Measurements from ENCODE around the gene EHD4.

The EHD4 gene

GRCh38 chr15:41876007-41876406 is 96.3 kb downstream of the EHD4 start:
- DNase-seq = no peak

DNA sequence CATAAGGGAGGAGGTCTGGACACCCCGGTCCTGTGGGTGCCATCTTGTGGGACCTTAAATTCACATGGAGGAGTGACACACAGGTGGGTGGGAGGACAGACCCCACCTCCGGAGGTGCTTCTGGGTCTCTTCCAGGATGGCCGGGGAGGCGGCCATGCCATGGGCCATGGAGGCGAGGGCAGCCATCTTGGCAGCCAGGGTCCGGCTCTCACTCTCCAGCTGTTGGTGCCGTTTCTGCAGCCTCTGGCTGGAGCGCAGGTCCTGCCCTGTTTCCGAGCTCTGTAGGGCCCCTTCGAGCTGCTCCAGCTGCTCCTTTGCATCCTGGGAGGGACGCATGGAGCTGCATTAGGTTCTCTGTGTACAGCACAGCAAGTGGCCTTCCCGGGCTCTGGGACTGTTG is 97.6 kb downstream of the EHD4 start:
- no peak for DNase-seq

DNA sequence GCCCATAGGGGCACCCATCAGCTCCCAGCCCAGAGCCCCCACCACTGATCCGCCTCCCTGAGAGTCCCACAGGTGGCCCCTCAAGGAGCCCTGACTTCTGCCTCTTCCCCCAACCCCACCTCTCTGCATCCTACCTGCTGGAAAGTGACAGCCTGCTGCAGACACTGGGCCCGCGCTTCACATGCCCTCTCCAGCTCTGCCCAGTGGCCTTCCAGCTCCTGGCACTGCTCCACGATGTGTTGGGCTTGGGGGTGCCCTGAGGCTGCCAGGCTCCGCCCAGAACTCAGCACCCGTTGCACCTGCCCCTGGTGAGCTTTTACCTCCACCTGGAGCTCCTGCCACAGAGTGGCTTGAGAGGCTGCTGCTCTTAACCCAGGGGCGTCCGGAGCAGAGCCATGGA is 98.6 kb downstream of the EHD4 start:
- no peak for DNase-seq

DNA sequence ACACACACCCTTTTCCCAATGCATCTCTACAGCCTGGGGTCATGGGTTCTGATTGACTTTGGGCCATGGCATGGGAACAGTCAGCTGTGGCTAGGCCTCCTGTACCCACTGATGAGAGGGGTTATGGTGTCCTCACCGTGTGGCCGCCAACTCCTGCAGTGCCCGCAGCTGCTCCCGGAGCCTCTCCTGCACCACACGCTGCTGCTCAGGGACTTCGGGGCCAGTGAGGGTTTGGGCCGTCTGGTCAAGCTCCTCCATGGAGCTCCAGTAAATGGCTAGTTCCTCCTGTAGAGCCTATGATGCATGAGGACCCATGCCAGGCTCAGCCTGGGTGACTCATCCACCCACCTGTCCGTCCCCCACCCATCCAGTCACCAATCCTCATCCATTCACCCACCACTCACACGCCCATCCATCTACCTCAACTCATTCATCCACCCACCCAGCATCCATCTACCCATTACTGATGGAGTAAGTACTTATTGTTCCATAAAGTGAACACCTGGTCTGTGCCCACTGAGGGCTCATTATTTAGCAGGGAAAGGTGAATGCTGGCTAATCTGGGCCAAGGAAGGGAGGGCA is 100.1 kb downstream of the EHD4 start:
- DNase-seq = no peak

GRCh38 chr15:41871175-41871905 is 101.0 kb downstream of the EHD4 start:
- DNase-seq = no peak

GRCh38 chr15:41870689-41871081 is 101.7 kb downstream of the EHD4 start:
- peak; percentile 72 for DNase-seq

GRCh38 chr15:41869770-41870688 is 102.3 kb downstream of the EHD4 start:
- no peak for DNase-seq

GRCh38 chr15:41868321-41868720 is 104.0 kb downstream of the EHD4 start:
- DNase-seq = no peak

DNA sequence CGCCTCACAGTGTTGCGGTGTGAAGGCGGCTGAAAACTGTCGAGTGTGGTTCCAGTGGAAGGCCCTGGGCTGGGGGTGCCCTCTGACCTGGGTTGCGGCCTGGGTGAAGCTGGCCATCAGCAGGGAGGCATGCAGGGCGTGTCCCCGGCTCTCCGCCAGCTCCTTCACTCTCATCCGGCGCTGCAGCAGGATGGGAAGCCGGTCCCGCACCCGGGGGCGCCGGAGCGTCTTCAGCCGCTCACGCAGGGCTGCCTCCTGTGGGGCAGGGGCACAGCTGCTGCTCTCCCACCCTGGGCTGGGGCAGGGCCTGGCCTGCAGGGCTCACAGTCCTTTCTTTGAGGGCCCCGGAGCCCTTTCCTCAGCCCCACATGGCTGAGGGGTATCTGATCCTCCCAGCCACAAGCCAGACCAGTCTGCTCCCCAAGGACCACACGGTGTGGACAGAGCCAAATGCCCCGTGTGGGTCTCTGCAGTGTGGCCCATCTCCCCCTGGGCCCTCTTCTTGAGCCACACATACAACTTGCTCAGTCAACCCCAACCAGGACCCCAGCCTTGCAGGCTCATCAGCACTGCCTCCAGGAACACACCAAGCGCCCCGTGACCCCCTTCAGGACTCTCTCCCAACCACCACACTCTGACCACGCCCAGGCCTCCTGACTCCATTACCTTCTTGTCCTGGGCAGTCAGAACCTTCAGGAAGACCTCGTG is 105.3 kb downstream of the EHD4 start:
- no peak for DNase-seq

- DNase-seq = no peak
Observed at GRCh38 chr15:41866263-41866703, 106.1 kb downstream of the EHD4 start.

- no peak for DNase-seq
Observed at GRCh38 chr15:41865490-41866055, 106.8 kb downstream of the EHD4 start.

GRCh38 chr15:41862515-41863116 is 109.7 kb downstream of the EHD4 start:
- DNase-seq = no peak

GRCh38 chr15:41861736-41862356 is 110.5 kb downstream of the EHD4 start:
- no peak for DNase-seq

DNA sequence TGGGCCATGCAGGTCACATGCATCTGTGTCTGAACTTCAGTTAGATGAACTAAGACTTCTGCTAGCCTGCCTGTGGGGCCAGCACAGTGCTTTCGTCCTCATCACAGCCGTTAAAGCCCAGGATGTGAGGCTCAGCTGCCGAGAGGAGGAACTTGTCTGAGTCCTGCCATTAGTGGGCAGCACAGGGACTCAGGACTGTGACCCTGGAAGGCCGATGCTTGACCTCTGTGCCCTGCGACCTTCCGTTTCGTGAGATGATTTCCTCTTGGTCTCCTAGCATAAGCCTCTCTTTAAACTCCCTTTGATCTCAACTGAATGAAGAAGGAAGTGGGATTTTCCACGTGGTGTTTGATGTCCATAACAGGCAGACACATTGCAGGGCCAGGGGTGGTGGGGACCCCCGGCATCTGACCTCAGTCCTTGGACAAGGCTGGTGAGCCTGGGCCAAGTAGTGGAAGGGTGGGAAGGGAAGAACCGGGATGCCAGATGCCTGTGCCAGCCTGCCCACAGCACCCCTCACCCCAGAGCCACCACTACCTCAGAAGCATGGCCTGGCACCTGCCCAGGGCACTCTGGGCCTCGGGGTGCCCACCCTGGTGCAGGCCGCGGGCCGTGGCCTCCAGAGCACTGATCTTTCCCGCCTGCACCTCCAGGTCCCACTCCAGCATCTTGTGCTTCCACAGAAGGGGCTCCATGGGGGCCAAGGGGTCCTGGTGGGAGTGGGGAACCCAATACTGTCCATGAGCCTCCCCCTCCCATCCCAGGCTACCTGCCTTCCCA is 112.1 kb downstream of the EHD4 start:
- no peak for DNase-seq

GRCh38 chr15:41858756-41859155 is 113.6 kb downstream of the EHD4 start:
- DNase-seq = no peak

- DNase-seq = no peak
Observed at GRCh38 chr15:41857316-41857715, 115.0 kb downstream of the EHD4 start.

DNA sequence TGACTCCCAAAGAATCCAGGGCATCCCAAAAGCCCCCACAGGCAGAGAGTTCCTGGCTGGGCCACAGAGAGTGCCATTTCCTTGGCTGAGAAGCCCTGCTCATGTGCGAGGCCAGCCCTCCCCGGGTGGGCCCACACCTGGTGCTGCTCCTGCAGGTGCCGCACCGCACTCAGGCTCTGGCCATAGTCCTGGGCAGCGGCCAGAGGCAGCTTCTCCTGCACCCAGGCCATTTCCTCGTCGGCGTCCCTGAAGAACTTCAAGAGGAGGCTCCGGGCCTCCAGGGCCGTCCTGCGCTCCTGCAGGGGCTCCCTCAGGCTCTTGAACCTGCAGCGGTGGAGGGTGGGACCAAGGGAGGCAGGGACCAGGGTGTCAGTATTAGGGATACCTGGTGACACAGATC is 115.6 kb downstream of the EHD4 start:
- DNase-seq = no peak

DNA sequence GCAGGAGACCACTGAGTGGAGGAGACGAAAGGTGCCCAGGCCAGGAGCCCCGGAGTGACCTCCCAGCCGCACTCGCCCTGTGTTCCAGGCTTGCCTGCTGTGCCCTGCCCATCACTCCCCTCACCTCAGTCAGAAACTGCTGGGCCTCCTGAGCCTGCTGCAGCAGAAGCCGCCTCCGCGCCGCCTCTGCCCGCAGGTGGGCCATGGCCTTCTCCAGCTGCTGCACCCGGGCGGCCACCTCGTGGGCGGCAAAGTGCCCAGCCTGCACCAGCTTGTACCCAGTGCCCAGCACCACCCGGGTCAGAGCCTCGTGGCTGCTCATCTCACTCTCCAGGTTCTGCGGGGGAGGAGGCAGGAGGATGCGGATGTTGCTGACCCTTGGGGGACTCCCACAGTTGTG is 116.1 kb downstream of the EHD4 start:
- no peak for DNase-seq

- DNase-seq = no peak
Observed at GRCh38 chr15:41855261-41855961, 116.9 kb downstream of the EHD4 start.

GRCh38 chr15:41854443-41854842 is 117.9 kb downstream of the EHD4 start:
- no peak for DNase-seq
